HL-60 (cell line): ENCODE measurements around the gene UXS1.

Experiments
- CTCF ChIP-seq: IDR thresholded peaks from one replicate; pipeline ENCODE4 v1.5.1; 2011; ENCODE audit warnings: low read length, control low read depth, inconsistent platforms; ENCODE audit not compliant: insufficient read depth
- POLR2AphosphoS5 ChIP-seq: IDR thresholded peaks from 2 replicates; pipeline ENCODE4 v1.6.1; 2012; ENCODE audit warnings: low read depth
- REST ChIP-seq: IDR thresholded peaks from 2 replicates; pipeline ENCODE4 v1.6.1; 2012; ENCODE audit warnings: low read depth; ENCODE audit not compliant: insufficient replicate concordance
- SPI1 ChIP-seq: IDR thresholded peaks from 2 replicates; pipeline ENCODE4 v1.6.1; 2012; ENCODE audit warnings: low read depth, mild to moderate bottlenecking, borderline replicate concordance

GRCh38 chr2:106090916-106091618 is 103.0 kb downstream of the UXS1 start:
- TF ChIP-seq CTCF (no peak), SPI1 (no peak), POLR2AphosphoS5 (no peak), REST (no peak)
